Natural killer cell treated with Interleukin-12 subunit alpha and Interleukin-12 subunit beta and Interleukin-15 and Interleukin-18, amount 100 ng/mL, for 72 hours (primary cell): Measurements from ENCODE around the gene ZNF746. TPM values are rescaled to one million over a fixed set of nuclear protein-coding genes. Genes with fewer than 3 reads are reported as not detected.

Experiments
- ATAC-seq, 2 donors: fragments of 150-1000 bp; cut with Tn5 transposase in 1 of 2; sonication (Bioruptor Pico), chemical (Tn5 transposase) in 1 of 2; 2 replicates each; pipeline ENCODE4 v1.10.0; 2021
- DNase-seq: peaks from one replicate; pipeline ENCODE4 v3.0.0; 2022; ENCODE audit warnings: low spot score
- H3K27ac Mint-ChIP-seq, 2 donors: 1 replicate in 1 of 2; 2 replicates in 1 of 2; pipeline ENCODE4 v1.8.0; 2022; ENCODE audit warnings: mixed read lengths in 2 of 2, mild to moderate bottlenecking in 1 of 2, moderate library complexity in 1 of 2
- H3K27me3 Mint-ChIP-seq, 2 donors: 1 replicate in 1 of 2; 2 replicates in 1 of 2; pipeline ENCODE4 v1.8.0; 2022; ENCODE audit warnings: mixed read lengths in 2 of 2
- H3K36me3 Mint-ChIP-seq: one replicate; pipeline ENCODE4 v1.8.0; 2022; ENCODE audit warnings: mixed read lengths
- H3K4me1 Mint-ChIP-seq, 2 donors: 1 replicate in 1 of 2; 2 replicates in 1 of 2; pipeline ENCODE4 v1.8.0; 2022; ENCODE audit warnings: low read depth in 2 of 2, mixed read lengths in 2 of 2, mild to moderate bottlenecking in 1 of 2
- H3K4me3 Mint-ChIP-seq: one replicate; pipeline ENCODE4 v1.8.0; 2022; ENCODE audit warnings: mixed read lengths
- H3K9me3 Mint-ChIP-seq: 2 replicates; pipeline ENCODE4 v1.8.0; 2022; ENCODE audit warnings: mixed read lengths
- total RNA-seq, 2 donors: library from RNA; stranded (reverse); gene quantifications; one replicate each; pipeline ENCODE4 v1.2.3, GENCODE V29; 2022

ZNF746 gene
- total RNA-seq, 2 donors from 2014 or later, result 27.2 to 39.2 TPM

- H3K9me3 Mint-ChIP-seq, result peaks cover 5% of the 10 kb centered on the region
- no peak for DNase-seq
- no peak overlapping the region for H3K4me3 Mint-ChIP-seq
- no peaks in the 10 kb centered on the region for H3K27me3 Mint-ChIP-seq
- no peak for ATAC-seq
- no peak overlapping the region for H3K27ac Mint-ChIP-seq
- peaks cover 11 to 16% of the 10 kb centered on the region in 2 donors for H3K4me1 Mint-ChIP-seq
- H3K36me3 Mint-ChIP-seq, result peaks cover 22% of the 10 kb centered on the region
These were observed 20.8 kb downstream of the ZNF746 start for GRCh38 chr7:149476791-149477190.

- Mint-ChIP-seq H3K27ac (no peak overlapping the region), H3K4me3 (no peak overlapping the region), H3K9me3 (peaks cover 5% of the 10 kb centered on the region), H3K36me3 (peaks cover 22% of the 10 kb centered on the region), H3K4me1 (peaks cover 11 to 17% of the 10 kb centered on the region in 2 donors), H3K27me3 (no peaks in the 10 kb centered on the region)
- peak; percentile 6 to 55 for ATAC-seq
- DNase-seq, result no peak
These were observed 22.2 kb downstream of the ZNF746 start for GRCh38 chr7:149475121-149476045.

GRCh38 chr7:149474309-149475120 lies 23.1 kb downstream of the ZNF746 start:
- Mint-ChIP-seq H3K4me3 (no peak overlapping the region), H3K9me3 (peaks cover 5% of the 10 kb centered on the region), H3K4me1 (peaks cover 11 to 19% of the 10 kb centered on the region in 2 donors), H3K36me3 (peaks cover 22% of the 10 kb centered on the region), H3K27me3 (no peaks in the 10 kb centered on the region), H3K27ac (no peak overlapping the region)
- no peak for DNase-seq
- ATAC-seq, result peak in 1 of 2 donors; percentile 11

GRCh38 chr7:149473251-149473650 lies 24.4 kb downstream of the ZNF746 start:
- no peak overlapping the region for H3K4me3 Mint-ChIP-seq
- H3K36me3 Mint-ChIP-seq, result peaks cover 12% of the 10 kb centered on the region
- no peak overlapping the region for H3K27ac Mint-ChIP-seq
- peaks cover 11 to 15% of the 10 kb centered on the region in 2 donors for H3K4me1 Mint-ChIP-seq
- H3K9me3 Mint-ChIP-seq, result no peaks in the 10 kb centered on the region
- ATAC-seq, result no peak
- H3K27me3 Mint-ChIP-seq, result no peaks in the 10 kb centered on the region
- no peak for DNase-seq

GRCh38 chr7:149471289-149471953 lies 26.2 kb downstream of the ZNF746 start:
- Mint-ChIP-seq H3K9me3 (no peaks in the 10 kb centered on the region), H3K4me1 (peaks cover 6 to 10% of the 10 kb centered on the region in 2 donors), H3K36me3 (peaks cover 7% of the 10 kb centered on the region), H3K27me3 (no peaks in the 10 kb centered on the region), H3K27ac (no peak overlapping the region), H3K4me3 (no peak overlapping the region)
- no peak for DNase-seq
- ATAC-seq, result no peak

- DNase-seq, result no peak
- Mint-ChIP-seq H3K9me3 (no peaks in the 10 kb centered on the region), H3K4me1 (peaks cover 0 to 3% of the 10 kb centered on the region in 2 donors), H3K27ac (no peak overlapping the region), H3K36me3 (peaks cover 5% of the 10 kb centered on the region), H3K27me3 (no peaks in the 10 kb centered on the region), H3K4me3 (no peak overlapping the region)
- no peak for ATAC-seq
These were observed 27.8 kb downstream of the ZNF746 start for GRCh38 chr7:149469806-149470205.

- Mint-ChIP-seq H3K4me3 (no peak overlapping the region), H3K9me3 (no peaks in the 10 kb centered on the region), H3K27me3 (peaks cover 6% of the 10 kb centered on the region in 2 donors), H3K4me1 (peaks cover 0 to 3% of the 10 kb centered on the region in 2 donors), H3K36me3 (peaks cover 5% of the 10 kb centered on the region), H3K27ac (no peak overlapping the region)
- no peak for ATAC-seq
- no peak for DNase-seq
These were observed 29.4 kb downstream of the ZNF746 start for GRCh38 chr7:149468208-149468607.

GRCh38 chr7:149467321-149467859 lies 30.2 kb downstream of the ZNF746 start:
- no peak overlapping the region for H3K4me3 Mint-ChIP-seq

GRCh38 chr7:149466364-149466763 lies 31.2 kb downstream of the ZNF746 start:
- Mint-ChIP-seq H3K36me3 (no peaks in the 10 kb centered on the region), H3K4me3 (no peak overlapping the region), H3K27ac (no peak overlapping the region), H3K9me3 (no peaks in the 10 kb centered on the region), H3K4me1 (peaks cover under 1 to 3% of the 10 kb centered on the region in 2 donors), H3K27me3 (peaks cover 10 to 14% of the 10 kb centered on the region in 2 donors)
- DNase-seq (no peak), ATAC-seq (no peak)

More at GRCh38 chr7:149467321-149467859, 30.2 kb downstream of the ZNF746 start:
- Mint-ChIP-seq H3K27ac (no peak overlapping the region), H3K27me3 (peaks cover 7 to 10% of the 10 kb centered on the region in 2 donors), H3K4me1 (peaks cover 0 to 3% of the 10 kb centered on the region in 2 donors), H3K36me3 (peaks cover under 1% of the 10 kb centered on the region), H3K9me3 (no peaks in the 10 kb centered on the region)
- no peak for ATAC-seq
- no peak for DNase-seq

GRCh38 chr7:149463500-149464161 lies 34.0 kb downstream of the ZNF746 start:
- DNase-seq, result no peak
- Mint-ChIP-seq H3K27me3 (peaks cover 12 to 14% of the 10 kb centered on the region in 2 donors), H3K27ac (no peak overlapping the region), H3K9me3 (no peaks in the 10 kb centered on the region), H3K4me1 (peaks cover 5 to 6% of the 10 kb centered on the region in 2 donors), H3K4me3 (no peak overlapping the region), H3K36me3 (no peaks in the 10 kb centered on the region)
- no peak for ATAC-seq

- Mint-ChIP-seq H3K4me3 (peak overlapping the region; percentile 32), H3K9me3 (no peaks in the 10 kb centered on the region), H3K4me1 (peaks cover 11 to 12% of the 10 kb centered on the region in 2 donors), H3K27ac (no peak overlapping the region), H3K27me3 (peaks cover 12 to 14% of the 10 kb centered on the region in 2 donors), H3K36me3 (no peaks in the 10 kb centered on the region)
- DNase-seq (no peak), ATAC-seq (no peak)
These were observed 35.5 kb downstream of the ZNF746 start for GRCh38 chr7:149462101-149462520.

- Mint-ChIP-seq H3K27ac (peak within 1 kb of the TSS; percentile 40 to 53), H3K4me3 (peak within 1 kb of the TSS; percentile 80), H3K4me1 (peaks cover 12 to 15% of the 10 kb centered on the region in 2 donors), H3K27me3 (peaks cover 12 to 14% of the 10 kb centered on the region in 2 donors), H3K9me3 (no peaks in the 10 kb centered on the region), H3K36me3 (no peaks in the 10 kb centered on the region)
- ATAC-seq (peak; percentile 96 to 97), DNase-seq (peak; percentile 84)
These were observed 36.9 kb downstream of the ZNF746 start, which contains the start of gene ZNF777 for GRCh38 chr7:149460493-149461277. Gene ZNF777, minus strand, starts transcription at chr7:149461062. Its CDS starts 5,040 bp downstream, at chr7:149456022.
